K562 (cell line): ENCODE measurements around the gene GALE. TPM values are rescaled to one million over a fixed set of nuclear protein-coding genes. Genes with fewer than 3 reads are reported as not detected.

Experiments used
- ARID2 ChIP-seq: fragments of 450-650 bp; IDR thresholded peaks from 2 replicates; pipeline ENCODE4 v1.6.1; 2017; ENCODE audit warnings: antibody characterized with exemption, mild to moderate bottlenecking
- CAMTA2 ChIP-seq: fragments of 250-450 bp; sonication (Bioruptor Pico); conservative IDR thresholded peaks from 2 replicates; pipeline ENCODE4 v1.5.1; 2022
- CREB3 ChIP-seq: fragments of 450-650 bp; conservative IDR thresholded peaks from 2 replicates; pipeline ENCODE4 v1.6.1; 2016; ENCODE audit warnings: missing genetic modification characterization, low read depth, mild to moderate bottlenecking, missing compliant biosample characterization, moderate library complexity
- CSDE1 ChIP-seq, 2 experiments: fragments of 450-650 bp; IDR thresholded peaks; 2 replicates each; pipeline ENCODE4 v1.6.1; 2016; ENCODE audit warnings: mild to moderate bottlenecking in 1 of 2
- CUX1 ChIP-seq: fragments of 200-800 bp; sonication (Bioruptor generic); IDR thresholded peaks from 2 replicates; pipeline ENCODE4 v1.6.1; 2016; ENCODE audit warnings: missing genetic modification characterization, missing compliant biosample characterization
- HMGXB4 ChIP-seq: sonication (generic); formaldehyde crosslinking; IDR thresholded peaks from 2 replicates; pipeline ENCODE4 v1.8.1; 2023; ENCODE audit warnings: mild to moderate bottlenecking, missing genetic modification reagents
- NEUROD1 ChIP-seq: fragments of 150-350 bp; IDR thresholded peaks from 2 replicates; pipeline ENCODE4 v1.6.1; 2014; ENCODE audit warnings: borderline replicate concordance, low read length, low read depth; ENCODE audit not compliant: partially characterized antibody
- NR0B1 ChIP-seq: fragments of 450-650 bp; IDR thresholded peaks from one replicate; pipeline ENCODE4 v1.6.1; 2018; ENCODE audit warnings: mild to moderate bottlenecking, moderate library complexity; ENCODE audit not compliant: partially characterized antibody
- RB1 ChIP-seq: fragments of 450-650 bp; IDR thresholded peaks from 2 replicates; pipeline ENCODE4 v1.6.1; 2017; ENCODE audit warnings: low read depth, mild to moderate bottlenecking
- SOX6 ChIP-seq: fragments of 450-650 bp; IDR thresholded peaks from 2 replicates; pipeline ENCODE4 v1.6.1; 2014; ENCODE audit warnings: mild to moderate bottlenecking
- U2AF1 ChIP-seq: fragments of 200-400 bp; formaldehyde crosslinking; optimal IDR thresholded peaks from 2 replicates; pipeline ENCODE3; 2017; ENCODE audit warnings: mild to moderate bottlenecking, low read depth, low read length, moderate library complexity
- polyA plus RNA-seq, 8 experiments: library from polyadenylated mRNA; depleted of rRNA in 4 of 8; stranded (reverse) in 5 of 8; unstranded in 3 of 8; fragments of >200 nt; fragmentation: Nextera tagmentation in 2 of 8; fragmentation: Illumina TruSeq in 1 of 8; extraction: Ambion mirVana in 2 of 8; extraction: Trizol in 1 of 8; gene quantifications; 2 replicates each; pipeline versions ENCODE4 v1.2.1 to v1.2.3, GENCODE V29; 2011 to 2014; ENCODE audit warnings: inconsistent platforms in 1 of 8, missing spikeins in 1 of 8
- total RNA-seq, 7 experiments: library from RNA; depleted of rRNA in 6 of 7; stranded (reverse); fragments of >200 nt in 6 of 7; fragmentation: Illumina TruSeq in 2 of 7; extraction: Trizol in 2 of 7; gene quantifications; 2 replicates each; pipeline versions ENCODE4 v1.2.1 to v1.2.3, GENCODE V29; 2011 to 2021; ENCODE audit warnings: low replicate concordance in 1 of 7
- TF ChIP-seq, protein P1 (sequence below): fragments of 250-450 bp; sonication (Bioruptor Pico); IDR thresholded peaks from 2 replicates; pipeline ENCODE4 v1.6.1; 2021; ENCODE audit warnings: mild to moderate bottlenecking
- TF ChIP-seq, protein P2 (sequence below): fragments of 250-450 bp; sonication (Bioruptor Pico); IDR thresholded peaks from 2 replicates; pipeline ENCODE4 v1.4.0; 2020
- TF ChIP-seq, protein P3 (sequence below): sonication (generic); formaldehyde crosslinking; IDR thresholded peaks from 2 replicates; pipeline ENCODE4 v1.9.0; 2022; ENCODE audit warnings: mild to moderate bottlenecking, missing genetic modification reagents

GALE gene
- total and polyA plus RNA-seq, 9 of the 15 experiments (the other 6 are each of a cell fraction or from before 2014, with no cell fraction given), result 8.4 to 139 (median 88.3) TPM

DNA sequence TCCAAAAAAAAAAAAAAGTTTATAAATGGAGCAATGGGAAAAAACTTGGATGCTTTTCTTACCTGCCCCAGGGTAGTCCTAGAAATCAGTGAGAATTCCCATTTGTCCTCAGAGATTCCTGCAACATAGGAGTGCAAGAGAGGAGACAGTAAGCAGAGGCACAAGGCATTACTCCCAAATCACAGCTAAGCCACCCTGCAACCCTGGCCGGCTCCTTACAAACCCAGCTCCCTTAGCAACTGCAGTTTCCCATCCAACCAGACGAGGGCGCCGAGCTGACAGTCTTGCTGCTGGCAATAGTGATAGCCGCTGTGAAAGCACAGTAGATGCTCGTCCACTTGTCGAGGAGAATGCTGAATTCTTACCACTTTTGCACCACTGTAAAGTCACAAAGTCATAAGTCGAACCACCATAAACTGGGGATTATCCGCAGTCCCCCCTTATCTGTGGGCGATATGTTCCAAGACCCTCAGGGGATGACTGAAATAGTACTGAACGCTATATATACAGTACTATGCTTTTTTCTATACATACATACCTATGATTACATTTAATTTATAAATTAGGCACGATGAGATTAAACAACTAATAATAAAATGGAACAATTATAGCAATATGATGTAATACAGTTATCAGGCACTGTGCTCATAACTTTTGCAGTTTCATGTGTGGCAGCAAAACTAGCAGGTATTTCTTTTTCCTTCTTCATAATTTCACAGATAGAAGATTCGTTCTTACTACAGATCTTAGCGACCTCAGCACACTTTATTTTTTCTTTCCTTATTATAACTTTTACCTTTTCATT lies 28.3 kb downstream of the GALE start (continued):
- 0 out of 2 replicates have a peak, but pooled peaks have one; percentile 12 for TF ChIP-seq SOX6
- TF ChIP-seq, protein P1, sequence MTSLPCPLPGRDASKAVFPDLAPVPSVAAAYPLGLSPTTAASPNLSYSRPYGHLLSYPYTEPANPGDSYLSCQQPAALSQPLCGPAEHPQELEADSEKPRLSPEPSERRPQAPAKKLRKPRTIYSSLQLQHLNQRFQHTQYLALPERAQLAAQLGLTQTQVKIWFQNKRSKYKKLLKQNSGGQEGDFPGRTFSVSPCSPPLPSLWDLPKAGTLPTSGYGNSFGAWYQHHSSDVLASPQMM (CRISPR knock-in tag), result no peak
- peak; percentile 69 for TF ChIP-seq NR0B1
- peak; percentile 56 for TF ChIP-seq NEUROD1
- TF ChIP-seq U2AF1, result no peak
- TF ChIP-seq, protein P2, sequence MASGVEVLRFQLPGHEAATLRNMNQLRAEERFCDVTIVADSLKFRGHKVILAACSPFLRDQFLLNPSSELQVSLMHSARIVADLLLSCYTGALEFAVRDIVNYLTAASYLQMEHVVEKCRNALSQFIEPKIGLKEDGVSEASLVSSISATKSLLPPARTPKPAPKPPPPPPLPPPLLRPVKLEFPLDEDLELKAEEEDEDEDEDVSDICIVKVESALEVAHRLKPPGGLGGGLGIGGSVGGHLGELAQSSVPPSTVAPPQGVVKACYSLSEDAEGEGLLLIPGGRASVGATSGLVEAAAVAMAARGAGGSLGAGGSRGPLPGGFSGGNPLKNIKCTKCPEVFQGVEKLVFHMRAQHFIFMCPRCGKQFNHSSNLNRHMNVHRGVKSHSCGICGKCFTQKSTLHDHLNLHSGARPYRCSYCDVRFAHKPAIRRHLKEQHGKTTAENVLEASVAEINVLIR (CRISPR knock-in tag), result 0 out of 2 replicates have a peak, but pooled peaks have one; percentile 18
- TF ChIP-seq CUX1 (CRISPR knock-in tag), result no peak
- TF ChIP-seq, protein P3, sequence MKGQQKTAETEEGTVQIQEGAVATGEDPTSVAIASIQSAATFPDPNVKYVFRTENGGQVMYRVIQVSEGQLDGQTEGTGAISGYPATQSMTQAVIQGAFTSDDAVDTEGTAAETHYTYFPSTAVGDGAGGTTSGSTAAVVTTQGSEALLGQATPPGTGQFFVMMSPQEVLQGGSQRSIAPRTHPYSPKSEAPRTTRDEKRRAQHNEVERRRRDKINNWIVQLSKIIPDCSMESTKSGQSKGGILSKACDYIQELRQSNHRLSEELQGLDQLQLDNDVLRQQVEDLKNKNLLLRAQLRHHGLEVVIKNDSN (CRISPR knock-in tag), result no peak
- no peak for TF ChIP-seq CSDE1 (IDR thresholded peaks at IDR 0.05)
- no peak for TF ChIP-seq CREB3 (tag)
- no peak for TF ChIP-seq CAMTA2
- TF ChIP-seq HMGXB4, result no peak
- TF ChIP-seq ARID2, result peak; percentile 46; the same call in 1 of the 2 replicates
- TF ChIP-seq RB1, result peak; percentile 72; the same call in 1 of the 2 replicates
